ENCODE measurements around the gene UAP1L1.
A peak's percentile ranks its signal among the peaks of the same experiment; 100 is the strongest.

The UAP1L1 gene

GRCh38 chr9:137077758-137078693 is 709 bp downstream of the UAP1L1 start:
- no peak for DNase-seq

- no peak for DNase-seq
These were observed 1.5 kb downstream of the UAP1L1 start for GRCh38 chr9:137078701-137079400.

GRCh38 chr9:137079401-137079787 is 2.1 kb downstream of the UAP1L1 start:
- DNase-seq, result no peak

GRCh38 chr9:137080260-137081122 is 3.2 kb downstream of the UAP1L1 start:
- no peak for DNase-seq

- DNase-seq, result no peak
These were observed 5.1 kb downstream of the UAP1L1 start for GRCh38 chr9:137082222-137082924.

DNA sequence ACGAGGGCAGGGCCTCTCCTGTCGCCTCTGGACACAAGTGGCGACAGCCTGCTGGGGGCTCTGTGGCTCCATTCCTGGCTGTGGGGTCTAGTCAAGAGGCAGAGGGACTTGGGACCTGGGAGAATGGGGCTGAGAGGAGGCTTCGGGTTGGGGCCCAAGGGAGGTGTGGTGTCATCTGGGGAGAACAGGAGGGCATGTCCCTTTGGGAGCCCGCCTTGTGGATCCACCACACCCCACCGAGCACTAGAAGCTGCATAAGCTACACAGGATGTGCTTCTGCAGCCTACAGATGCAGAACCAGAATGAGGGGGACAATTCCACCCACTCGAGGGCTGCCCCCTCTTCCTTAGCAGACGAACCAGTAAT is 5.6 kb downstream of the UAP1L1 start:
- no peak for DNase-seq

DNA sequence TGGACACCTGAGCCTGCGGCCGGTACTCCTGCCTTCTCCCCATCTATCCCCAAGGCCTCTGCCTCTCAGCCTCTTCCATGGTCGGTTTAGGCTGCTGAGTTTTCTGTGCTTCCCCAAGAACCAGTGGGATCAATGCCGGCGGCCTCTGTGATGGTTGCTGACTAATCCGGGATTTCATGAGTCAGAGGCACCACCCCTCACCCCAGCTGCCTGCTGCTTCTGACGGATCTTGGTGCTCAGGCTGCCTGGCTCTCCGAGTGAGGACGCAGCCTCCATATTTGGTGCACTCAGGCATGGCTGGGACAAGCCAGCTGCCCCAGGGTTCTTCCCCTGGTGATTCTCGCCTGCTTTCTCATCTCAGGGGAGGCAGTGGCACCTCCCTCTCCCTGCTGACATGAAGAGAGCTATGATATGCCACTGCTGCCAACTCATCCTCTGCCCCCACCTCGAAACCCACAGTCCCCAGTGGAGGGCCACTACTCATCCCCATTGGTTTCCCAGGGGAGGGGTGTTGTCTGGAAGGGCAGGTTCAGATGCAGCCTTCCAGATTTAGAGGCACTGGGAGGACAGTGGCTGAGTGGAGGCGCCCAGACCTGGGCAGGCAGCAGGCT is 6.2 kb downstream of the UAP1L1 start:
- DNase-seq, result no peak

DNA sequence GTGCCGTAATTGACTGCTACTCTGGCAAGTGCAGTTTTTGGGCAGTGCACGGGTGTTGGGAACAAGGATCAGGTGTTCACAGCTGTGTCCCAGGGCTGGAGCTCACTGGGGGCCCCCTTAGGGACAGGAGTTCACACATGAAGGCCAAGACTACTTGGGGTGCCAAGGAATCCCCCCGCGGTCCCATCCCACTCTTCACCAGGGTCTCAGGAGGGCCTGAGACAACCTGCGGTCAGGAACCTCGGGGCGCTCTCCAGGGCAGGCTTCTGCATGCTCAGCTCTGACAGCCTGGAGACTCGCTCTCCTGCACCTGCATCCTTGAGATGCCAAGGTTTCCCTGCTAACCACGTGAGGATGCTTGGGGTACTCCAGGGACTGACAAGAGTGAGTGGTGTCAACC is 7.2 kb downstream of the UAP1L1 start:
- DNase-seq, result no peak

DNA sequence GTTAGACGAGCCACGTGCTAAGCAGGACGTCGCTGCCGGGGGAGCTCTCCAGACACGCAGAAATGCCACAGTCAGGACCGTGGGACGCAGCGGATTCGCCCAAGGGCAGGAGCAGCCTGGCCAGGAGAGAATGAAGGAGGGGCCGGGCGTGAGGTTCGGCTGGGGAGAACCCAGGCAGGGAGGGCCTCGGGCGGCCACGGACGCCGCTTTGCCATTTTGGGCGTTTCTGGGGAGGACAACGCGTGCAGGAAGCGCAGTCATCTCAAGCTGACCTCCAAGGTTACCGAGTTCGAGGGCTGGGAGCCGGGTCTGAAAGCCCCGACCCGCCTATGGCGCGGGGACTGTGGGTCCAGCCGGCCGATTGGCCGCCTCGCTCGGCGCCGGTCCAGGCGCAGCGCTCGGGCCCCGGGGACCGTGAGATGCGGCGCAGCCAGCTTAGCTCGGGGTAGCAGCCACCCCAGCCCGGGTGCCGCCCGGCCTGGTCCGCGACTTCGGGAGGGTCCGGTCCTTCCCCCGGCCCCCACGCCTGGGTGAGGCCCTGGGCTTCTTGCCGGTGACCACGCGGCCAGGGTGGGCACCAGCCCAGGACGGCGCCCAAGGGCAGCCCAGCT is 8.7 kb downstream of the UAP1L1 start:
- no peak for DNase-seq

DNA sequence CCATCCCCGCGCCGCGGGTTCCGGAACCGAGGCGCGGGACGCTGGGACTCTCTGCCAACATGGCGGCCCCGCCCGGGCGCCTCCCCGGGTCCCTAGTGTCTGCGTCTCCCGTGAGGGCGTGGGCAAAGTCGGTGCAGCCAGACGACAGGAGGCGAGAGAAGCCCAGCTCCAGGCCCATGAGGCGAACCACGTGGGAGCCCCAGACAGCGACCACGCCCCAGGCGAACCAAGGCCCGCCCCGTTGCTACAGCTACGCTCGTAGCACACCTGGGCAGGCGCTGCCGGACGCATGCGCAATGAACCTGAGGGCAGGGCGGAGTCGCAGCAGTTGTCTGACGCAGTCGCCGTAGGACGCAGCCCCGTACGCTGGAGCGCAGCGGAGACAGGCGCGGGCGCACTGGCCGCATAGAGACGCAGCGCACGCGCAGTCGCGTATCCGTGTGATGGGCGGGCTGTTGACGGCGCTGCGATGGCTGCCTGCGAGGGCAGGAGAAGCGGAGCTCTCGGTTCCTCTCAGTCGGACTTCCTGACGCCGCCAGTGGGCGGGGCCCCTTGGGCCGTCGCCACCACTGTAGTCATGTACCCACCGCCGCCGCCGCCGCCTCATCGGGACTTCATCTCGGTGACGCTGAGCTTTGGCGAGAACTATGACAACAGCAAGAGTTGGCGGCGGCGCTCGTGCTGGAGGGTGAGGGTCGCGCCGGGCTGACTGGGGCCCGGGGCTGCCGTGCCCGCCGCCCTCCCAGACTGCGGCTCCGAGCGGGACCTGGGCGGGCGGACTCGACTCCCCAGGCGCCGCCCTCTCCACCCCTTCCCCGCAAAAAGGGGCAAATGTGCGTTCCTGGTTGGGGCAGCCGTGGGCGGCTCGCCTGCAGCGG is 9.5 kb downstream of the UAP1L1 start, which contains the start of gene MAN1B1:
Gene MAN1B1 (plus strand): TSS at position 455 of the 878 bp plus-strand sequence. CDS start 15 bp downstream, at position 470.
- DNase-seq, result peak; percentile 98

GRCh38 chr9:137087409-137087925 is 10.2 kb downstream of the UAP1L1 start:
- DNase-seq, result no peak

DNA sequence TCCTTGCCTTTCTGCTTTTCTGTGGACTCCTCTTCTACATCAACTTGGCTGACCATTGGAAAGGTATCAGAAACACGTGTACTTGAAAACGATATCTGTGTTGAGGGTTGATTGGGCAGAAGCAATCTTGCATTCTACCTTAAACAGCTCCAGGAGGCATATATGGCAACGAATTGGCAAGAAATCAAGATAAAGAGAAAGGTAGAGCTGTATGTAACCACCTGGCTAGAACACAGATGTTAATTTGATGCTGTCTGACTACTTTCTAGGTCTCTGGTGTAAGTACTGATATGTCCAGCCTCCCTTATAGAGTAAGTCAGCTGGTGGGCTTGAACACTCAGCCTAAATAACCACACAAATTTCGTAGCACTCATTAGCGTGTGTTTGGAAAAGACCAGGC is 10.8 kb downstream of the UAP1L1 start:
- no peak for DNase-seq

DNA sequence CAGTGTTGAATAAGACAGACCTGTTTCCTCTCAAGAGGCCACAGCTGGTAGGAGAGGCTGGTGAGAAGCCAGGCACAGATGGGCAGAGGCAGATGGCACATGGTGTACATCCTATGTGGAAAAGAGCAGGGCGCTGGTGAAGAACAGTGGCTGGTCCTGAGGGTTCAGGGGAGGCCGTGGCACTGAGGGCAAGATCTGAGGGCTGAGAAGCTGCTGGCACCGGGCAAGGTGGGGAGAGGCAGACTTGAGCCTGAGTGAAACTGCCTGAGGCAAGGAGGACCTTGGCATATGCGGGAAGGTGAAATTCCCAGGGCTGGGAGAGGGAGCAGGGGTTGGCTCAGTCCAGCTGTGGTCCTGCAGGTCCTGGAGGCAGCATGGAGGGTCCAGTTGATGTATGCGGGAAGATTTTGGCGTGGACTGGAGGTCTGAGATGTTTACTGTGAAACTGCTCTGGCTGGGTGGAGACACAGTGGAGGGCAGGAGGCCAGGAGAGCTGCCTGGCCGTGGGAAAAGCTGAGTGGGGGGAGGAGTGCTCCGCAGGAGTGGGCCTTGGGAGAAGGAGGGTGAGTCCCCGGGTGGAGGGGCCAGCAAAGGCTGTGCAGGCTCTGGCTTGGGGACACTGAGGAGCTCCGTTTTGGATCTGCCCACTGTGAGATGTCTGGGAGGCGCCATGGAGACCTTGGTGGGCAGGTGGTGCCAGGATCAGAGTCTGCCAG is 12.1 kb downstream of the UAP1L1 start:
- no peak for DNase-seq

- DNase-seq, result no peak
These were observed 18.6 kb downstream of the UAP1L1 start for GRCh38 chr9:137095664-137096517.

DNA sequence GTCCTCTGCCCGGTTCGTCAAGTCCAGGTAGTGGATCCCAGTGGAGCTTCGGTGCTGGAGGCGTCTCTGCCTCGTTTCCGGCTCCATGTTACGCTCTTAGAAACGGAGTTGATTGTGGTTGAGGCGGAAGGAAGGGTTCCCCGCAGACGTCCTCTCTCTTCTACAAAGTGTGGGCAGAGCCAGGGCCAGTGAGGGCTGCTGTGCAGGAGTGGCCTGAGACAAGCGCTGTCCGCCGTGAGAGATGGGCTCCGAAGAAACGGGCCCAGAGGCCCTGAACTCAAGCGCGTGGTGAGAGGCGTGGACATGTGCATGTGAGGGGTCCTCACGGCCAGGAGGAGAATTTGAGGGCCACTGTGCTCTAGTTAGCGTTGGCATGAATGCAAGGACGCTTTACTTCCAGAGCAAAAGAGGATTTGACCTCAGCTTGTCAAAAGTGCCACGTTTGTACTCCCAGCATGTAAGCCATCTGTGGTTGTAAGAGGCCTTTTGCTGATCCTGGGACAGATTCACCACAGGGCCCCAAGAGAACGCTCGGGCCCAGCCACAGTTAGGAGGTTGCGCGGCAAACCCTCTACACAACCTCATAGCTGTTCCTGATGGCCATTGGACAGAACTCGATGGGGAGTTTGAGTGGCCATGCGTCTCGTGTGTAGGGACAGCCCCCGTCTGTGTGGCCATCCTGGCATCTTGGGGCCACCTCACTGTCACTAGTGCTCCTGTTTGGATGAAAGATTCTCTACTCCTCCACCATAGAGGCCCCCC is 19.6 kb downstream of the UAP1L1 start:
- DNase-seq, result no peak

- DNase-seq, result no peak
These were observed 20.6 kb downstream of the UAP1L1 start for GRCh38 chr9:137097761-137098462.

- DNase-seq, result no peak
These were observed 21.9 kb downstream of the UAP1L1 start for GRCh38 chr9:137099231-137099630.
